ENCODE results near the gene APBA2. TPM values are rescaled to one million over a fixed set of nuclear protein-coding genes. Genes with fewer than 3 reads are reported as not detected.

APBA2 gene
- total and polyA plus RNA-seq, 2 of the 13 experiments (the other 11 are each of a cell fraction or from before 2014, with no cell fraction given), result 0.62 to 2.3 TPM

DNA sequence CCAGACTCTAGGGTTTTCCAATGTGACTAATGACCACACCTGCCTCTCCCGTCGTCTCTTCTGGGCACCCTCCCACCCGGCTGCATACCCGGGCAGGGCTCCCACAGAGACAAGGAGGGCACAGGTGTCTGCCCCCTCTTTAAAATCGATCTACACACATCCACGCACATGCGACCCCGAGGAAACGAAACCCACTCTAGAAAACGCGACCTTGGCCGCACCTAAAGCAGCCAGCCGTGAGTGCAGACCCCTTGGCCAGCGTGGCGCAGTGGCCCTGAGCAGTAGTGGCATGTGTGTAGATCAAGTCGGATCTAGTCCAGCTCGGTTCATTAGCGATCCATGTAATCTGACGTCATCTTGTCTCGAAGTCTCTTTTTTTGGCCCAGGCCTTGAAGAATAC is 232.0 kb downstream of the APBA2 start:
- H2AFZ ChIP-seq (ENCODE audit: low read length), result no peak overlapping the region
- ChIA-PET POLR2A (no interaction called here), CTCF (ENCODE audit: low intra/inter-chr PET ratio, low total read pairs) (no interaction called here)
- no peaks in the 10 kb centered on the region for H3K4me1 ChIP-seq (ENCODE audit: insufficient read depth, low read length)
- FAIRE-seq (no peak), ATAC-seq (no peak), DNase-seq (ENCODE audit: low spot score) (no peak)
- in situ Hi-C loops (cut with HindIII; ENCODE audit: extremely low pct_ligation_motif_present, low pct_unique_long_range_greater_than_20kb), result no loop called here
- H3K4me2 ChIP-seq (ENCODE audit: low read depth, low read length), result no peak overlapping the region
- no peaks in the 10 kb centered on the region for H3K79me2 ChIP-seq (ENCODE audit: insufficient read depth, low read length)
- BruUV-seq (replicated peaks), result no TSS peak
- no peaks in the 10 kb centered on the region for H4K20me1 ChIP-seq (ENCODE audit: insufficient read depth, low read length)
- no peak for TF ChIP-seq ZNF263 (CRISPR knock-in tag; IDR thresholded peaks at IDR 0.05)
- 0 out of 2 replicates have a peak, but pooled peaks have one; percentile 7 for TF ChIP-seq CREB1 (IDR thresholded peaks at IDR 0.05)
- no peak for TF ChIP-seq CREB1 (CRISPR knock-in tag; IDR thresholded peaks at IDR 0.05)
- H3K4me3 ChIP-seq (replicated peaks in 1 of 3; ENCODE audit: insufficient read depth in 1 of 3, low read depth in 2 of 3, low read length in 3 of 3), result no peak overlapping the region
- H3K27me3 ChIP-seq (ENCODE audit: control insufficient read depth in 1 of 2, insufficient read depth in 2 of 2, low read length in 2 of 2), result peaks cover 1 to 4% of the 10 kb centered on the region in 2 experiments; a peak in 1 of 5 replicates
- 47% methylated on average over 19 of the region's 20 CpGs for WGBS (ENCODE audit: low lambda C conversion rate)
- no peak overlapping the region for H3K9ac ChIP-seq (ENCODE audit: insufficient read depth, low read depth, low read length)
- H3K9me3 ChIP-seq (ENCODE audit: low read length), result no peaks in the 10 kb centered on the region
- H3K36me3 ChIP-seq (replicated peaks in 1 of 2; ENCODE audit: control insufficient read depth in 1 of 2, insufficient read depth in 2 of 2, low read length in 2 of 2), result no peaks in the 10 kb centered on the region
- no peak overlapping the region for H3K27ac ChIP-seq (ENCODE audit: extremely low read length, insufficient read depth, low read length)
- intact Hi-C loops (cut with micrococcal nuclease; ENCODE audit: unreplicated experiment), result no loop called here

DNA sequence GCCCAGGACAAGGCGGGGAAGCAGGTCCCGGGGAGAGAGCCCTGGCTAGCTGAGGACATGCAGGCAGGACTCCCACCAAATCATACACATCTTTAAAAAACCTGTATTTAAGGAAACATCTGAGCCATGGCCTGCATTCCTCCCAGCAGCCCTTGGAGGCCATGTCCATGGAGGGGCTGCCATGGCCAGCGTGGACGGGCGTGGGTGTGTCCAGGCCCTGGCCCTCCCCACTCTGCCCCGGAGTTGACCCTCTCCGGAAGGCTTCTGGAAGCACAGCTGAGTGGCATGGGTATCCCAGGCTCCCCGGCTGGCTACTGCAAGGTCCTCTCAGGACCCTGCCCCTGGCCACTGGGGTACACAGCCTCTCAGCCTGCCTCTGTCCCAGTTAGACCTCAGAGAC is 234.1 kb downstream of the APBA2 start:
- DNase-seq (ENCODE audit: low spot score) (no peak), FAIRE-seq (no peak), ATAC-seq (no peak)
- H3K4me3 ChIP-seq (replicated peaks in 1 of 3; ENCODE audit: insufficient read depth in 1 of 3, low read depth in 2 of 3, low read length in 3 of 3), result no peak overlapping the region
- intact Hi-C loops (cut with micrococcal nuclease; ENCODE audit: unreplicated experiment), result no loop called here
- no peaks in the 10 kb centered on the region for H3K79me2 ChIP-seq (ENCODE audit: insufficient read depth, low read length)
- H3K36me3 ChIP-seq (replicated peaks in 1 of 2; ENCODE audit: control insufficient read depth in 1 of 2, insufficient read depth in 2 of 2, low read length in 2 of 2), result no peaks in the 10 kb centered on the region
- no peak overlapping the region for H3K9ac ChIP-seq (ENCODE audit: insufficient read depth, low read depth, low read length)
- in situ Hi-C loops (cut with HindIII; ENCODE audit: extremely low pct_ligation_motif_present, low pct_unique_long_range_greater_than_20kb), result no loop called here
- 53% methylated on average over 2 of the region's 8 CpGs for WGBS (ENCODE audit: low lambda C conversion rate)
- no TSS peak for BruUV-seq (replicated peaks)
- H3K9me3 ChIP-seq (ENCODE audit: low read length), result no peaks in the 10 kb centered on the region
- H3K4me2 ChIP-seq (ENCODE audit: low read depth, low read length), result no peak overlapping the region
- H2AFZ ChIP-seq (ENCODE audit: low read length), result no peak overlapping the region
- H4K20me1 ChIP-seq (ENCODE audit: insufficient read depth, low read length), result no peaks in the 10 kb centered on the region
- POLR2A ChIA-PET, result no interaction called here
- H3K4me1 ChIP-seq (ENCODE audit: insufficient read depth, low read length), result no peaks in the 10 kb centered on the region
- no peak overlapping the region for H3K27ac ChIP-seq (ENCODE audit: extremely low read length, insufficient read depth, low read length)
- peaks cover 1 to 4% of the 10 kb centered on the region in 2 experiments; a peak in 1 of 5 replicates for H3K27me3 ChIP-seq (ENCODE audit: control insufficient read depth in 1 of 2, insufficient read depth in 2 of 2, low read length in 2 of 2)
- CTCF ChIA-PET (ENCODE audit: low intra/inter-chr PET ratio, low total read pairs), result no interaction called here
- no peak for TF ChIP-seq ARNT (IDR thresholded peaks at IDR 0.05)
- TF ChIP-seq HOXA7 (CRISPR knock-in tag; IDR thresholded peaks at IDR 0.05), result no peak
- no peak for TF ChIP-seq XRCC5 (optimal IDR thresholded peaks at IDR 0.05; ENCODE audit: low read length)
- TF ChIP-seq, protein P1, sequence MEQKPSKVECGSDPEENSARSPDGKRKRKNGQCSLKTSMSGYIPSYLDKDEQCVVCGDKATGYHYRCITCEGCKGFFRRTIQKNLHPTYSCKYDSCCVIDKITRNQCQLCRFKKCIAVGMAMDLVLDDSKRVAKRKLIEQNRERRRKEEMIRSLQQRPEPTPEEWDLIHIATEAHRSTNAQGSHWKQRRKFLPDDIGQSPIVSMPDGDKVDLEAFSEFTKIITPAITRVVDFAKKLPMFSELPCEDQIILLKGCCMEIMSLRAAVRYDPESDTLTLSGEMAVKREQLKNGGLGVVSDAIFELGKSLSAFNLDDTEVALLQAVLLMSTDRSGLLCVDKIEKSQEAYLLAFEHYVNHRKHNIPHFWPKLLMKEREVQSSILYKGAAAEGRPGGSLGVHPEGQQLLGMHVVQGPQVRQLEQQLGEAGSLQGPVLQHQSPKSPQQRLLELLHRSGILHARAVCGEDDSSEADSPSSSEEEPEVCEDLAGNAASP (CRISPR knock-in tag; IDR thresholded peaks at IDR 0.05; ENCODE audit: borderline replicate concordance), result no peak
- TF ChIP-seq ZNF883 (CRISPR knock-in tag; IDR thresholded peaks at IDR 0.05; ENCODE audit: not compliant biosample characterization), result no peak
- TF ChIP-seq FOXK2 (IDR thresholded peaks at IDR 0.05), result no peak
- TF ChIP-seq HDAC2 (CRISPR knock-in tag; IDR thresholded peaks at IDR 0.05), result no peak
- no peak for TF ChIP-seq CEBPB (IDR thresholded peaks at IDR 0.05; ENCODE audit: borderline replicate concordance, low read depth, low read length)
- TF ChIP-seq ZNF432 (CRISPR knock-in tag; IDR thresholded peaks at IDR 0.05; ENCODE audit: borderline replicate concordance), result no peak
- TF ChIP-seq, protein P2, sequence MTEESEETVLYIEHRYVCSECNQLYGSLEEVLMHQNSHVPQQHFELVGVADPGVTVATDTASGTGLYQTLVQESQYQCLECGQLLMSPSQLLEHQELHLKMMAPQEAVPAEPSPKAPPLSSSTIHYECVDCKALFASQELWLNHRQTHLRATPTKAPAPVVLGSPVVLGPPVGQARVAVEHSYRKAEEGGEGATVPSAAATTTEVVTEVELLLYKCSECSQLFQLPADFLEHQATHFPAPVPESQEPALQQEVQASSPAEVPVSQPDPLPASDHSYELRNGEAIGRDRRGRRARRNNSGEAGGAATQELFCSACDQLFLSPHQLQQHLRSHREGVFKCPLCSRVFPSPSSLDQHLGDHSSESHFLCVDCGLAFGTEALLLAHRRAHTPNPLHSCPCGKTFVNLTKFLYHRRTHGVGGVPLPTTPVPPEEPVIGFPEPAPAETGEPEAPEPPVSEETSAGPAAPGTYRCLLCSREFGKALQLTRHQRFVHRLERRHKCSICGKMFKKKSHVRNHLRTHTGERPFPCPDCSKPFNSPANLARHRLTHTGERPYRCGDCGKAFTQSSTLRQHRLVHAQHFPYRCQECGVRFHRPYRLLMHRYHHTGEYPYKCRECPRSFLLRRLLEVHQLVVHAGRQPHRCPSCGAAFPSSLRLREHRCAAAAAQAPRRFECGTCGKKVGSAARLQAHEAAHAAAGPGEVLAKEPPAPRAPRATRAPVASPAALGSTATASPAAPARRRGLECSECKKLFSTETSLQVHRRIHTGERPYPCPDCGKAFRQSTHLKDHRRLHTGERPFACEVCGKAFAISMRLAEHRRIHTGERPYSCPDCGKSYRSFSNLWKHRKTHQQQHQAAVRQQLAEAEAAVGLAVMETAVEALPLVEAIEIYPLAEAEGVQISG (CRISPR knock-in tag; IDR thresholded peaks at IDR 0.05), result no peak
- TF ChIP-seq ZSCAN30 (CRISPR knock-in tag; IDR thresholded peaks at IDR 0.05), result no peak
- no peak for TF ChIP-seq ZNF761 (CRISPR knock-in tag; conservative IDR thresholded peaks at IDR 0.05)

All from HepG2 (cell line).